Lung (tissue), 12 donors: Measurements from ENCODE around the gene RPS17. TPM values are rescaled to one million over a fixed set of nuclear protein-coding genes. Genes with fewer than 3 reads are reported as not detected.

Source experiments
- ATAC-seq: fragments of 200-7000 bp; cut with Tn5 transposase; one replicate; pipeline ENCODE4 v1.9.1; 2020; ENCODE audit warnings: moderate number of reproducible peaks; ENCODE audit not compliant: insufficient read depth, low FRiP score
- DNase-seq, 3 donors: peaks; one replicate each; pipeline ENCODE4 v3.0.0-alpha.2; 2013 to 2017
- H3K27ac ChIP-seq, 2 donors: one replicate each; pipeline ENCODE4 v1.5.1; 2013; ENCODE audit warnings: mild to moderate bottlenecking in 2 of 2, moderate library complexity in 2 of 2, control low read depth in 1 of 2, inconsistent platforms in 1 of 2, low read depth in 1 of 2, low read length in 1 of 2
- H3K27me3 ChIP-seq, 3 donors: one replicate each; pipeline ENCODE4 v1.5.1; 2013; ENCODE audit warnings: low read length in 2 of 3; ENCODE audit not compliant: control insufficient read depth in 3 of 3, insufficient read depth in 3 of 3
- H3K36me3 ChIP-seq, 4 donors: one replicate each; pipeline ENCODE4 v1.5.1; 2013; ENCODE audit warnings: low read length in 4 of 4, mild to moderate bottlenecking in 1 of 4, moderate library complexity in 1 of 4; ENCODE audit not compliant: control insufficient read depth in 4 of 4, insufficient read depth in 4 of 4
- H3K4me1 ChIP-seq, 5 donors: one replicate each; pipeline ENCODE4 v1.5.1; 2013; ENCODE audit warnings: low read length in 5 of 5, mild to moderate bottlenecking in 2 of 5, moderate library complexity in 1 of 5; ENCODE audit not compliant: control insufficient read depth in 5 of 5, insufficient read depth in 5 of 5
- H3K4me3 ChIP-seq: one replicate; pipeline ENCODE4 v1.5.1; 2013; ENCODE audit warnings: mild to moderate bottlenecking, control low read depth, moderate library complexity
- H3K9ac ChIP-seq, 2 donors: one replicate each; pipeline ENCODE4 v1.5.1; 2013; ENCODE audit warnings: low read length in 2 of 2, control low read depth in 1 of 2; ENCODE audit not compliant: insufficient read depth in 1 of 2
- H3K9me3 ChIP-seq, 4 donors: one replicate each; pipeline ENCODE4 v1.5.1; 2013; ENCODE audit warnings: low read length in 3 of 4, mild to moderate bottlenecking in 1 of 4, moderate library complexity in 1 of 4; ENCODE audit not compliant: control insufficient read depth in 4 of 4, insufficient read depth in 3 of 4
- WGBS, 2 donors: extraction: QIAGEN DNeasy Blood & Tissue Kit; methylation state at CpG; one replicate each; pipeline ENCODE4 v1.1.7; 2013; 5-methylcytosine and 5-hydroxymethylcytosine counted together
- polyA plus RNA-seq, 2 donors: library from polyadenylated mRNA; stranded (reverse); fragments of 200-250 nt; gene quantifications; one replicate each; pipeline ENCODE4 v1.2.1, GENCODE V29; 2013
- total RNA-seq, 2 donors: library from RNA; depleted of rRNA in 1 of 2; stranded (reverse); fragments of >200 nt in 1 of 2; gene quantifications; one replicate each; pipeline ENCODE4 v1.2.1, GENCODE V29; 2014 to 2021
- TF ChIP-seq, protein P1 (sequence below): IDR thresholded peaks from 2 replicates; pipeline ENCODE4 v1.5.1; 2012; ENCODE audit warnings: mild to moderate bottlenecking; ENCODE audit errors: control extremely low read depth, extremely low read depth
- donor health status: control.
- donor health status: control.
- donor health status: Bipolar disorder and iron deficiency.
- donor health status: healthy.
- donor health status: DM: yes; HTN: yes; CAD: no.

RPS17 gene
- total and polyA plus RNA-seq, 4 donors: 1,181 to 4,573 (median 2,417) TPM

DNA sequence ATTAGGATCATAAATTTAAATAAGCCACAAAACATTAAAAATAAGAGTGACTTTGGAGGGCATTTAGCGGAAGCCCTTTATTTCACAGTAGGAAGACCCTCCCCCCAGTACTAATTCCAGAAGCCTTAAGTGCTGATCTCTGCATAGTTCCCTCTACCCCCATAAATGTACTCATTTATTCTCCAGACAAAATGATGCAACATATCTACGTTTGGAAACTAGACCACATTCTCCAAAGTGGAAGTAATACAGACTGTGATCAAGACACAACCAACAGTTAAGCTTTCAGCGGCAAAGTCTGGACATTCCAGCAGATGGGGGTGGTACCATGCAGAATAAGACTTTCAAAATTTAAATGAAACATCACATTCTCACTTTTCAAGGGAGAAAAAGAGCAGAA is 44.8 kb upstream of the RPS17 start:
- TF ChIP-seq, protein P1, sequence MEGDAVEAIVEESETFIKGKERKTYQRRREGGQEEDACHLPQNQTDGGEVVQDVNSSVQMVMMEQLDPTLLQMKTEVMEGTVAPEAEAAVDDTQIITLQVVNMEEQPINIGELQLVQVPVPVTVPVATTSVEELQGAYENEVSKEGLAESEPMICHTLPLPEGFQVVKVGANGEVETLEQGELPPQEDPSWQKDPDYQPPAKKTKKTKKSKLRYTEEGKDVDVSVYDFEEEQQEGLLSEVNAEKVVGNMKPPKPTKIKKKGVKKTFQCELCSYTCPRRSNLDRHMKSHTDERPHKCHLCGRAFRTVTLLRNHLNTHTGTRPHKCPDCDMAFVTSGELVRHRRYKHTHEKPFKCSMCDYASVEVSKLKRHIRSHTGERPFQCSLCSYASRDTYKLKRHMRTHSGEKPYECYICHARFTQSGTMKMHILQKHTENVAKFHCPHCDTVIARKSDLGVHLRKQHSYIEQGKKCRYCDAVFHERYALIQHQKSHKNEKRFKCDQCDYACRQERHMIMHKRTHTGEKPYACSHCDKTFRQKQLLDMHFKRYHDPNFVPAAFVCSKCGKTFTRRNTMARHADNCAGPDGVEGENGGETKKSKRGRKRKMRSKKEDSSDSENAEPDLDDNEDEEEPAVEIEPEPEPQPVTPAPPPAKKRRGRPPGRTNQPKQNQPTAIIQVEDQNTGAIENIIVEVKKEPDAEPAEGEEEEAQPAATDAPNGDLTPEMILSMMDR: no peak
- no peaks in the 10 kb centered on the region for H3K36me3 ChIP-seq
- no peak overlapping the region for H3K9ac ChIP-seq
- H3K9me3 ChIP-seq: no peaks in the 10 kb centered on the region
- peaks cover 0 to 11% (median 8%) of the 10 kb centered on the region in 3 donors for H3K27me3 ChIP-seq
- H3K4me1 ChIP-seq: no peaks in the 10 kb centered on the region
- 40 to 45% methylated on average over 3 of the region's 3 CpGs for WGBS, 2 donors
- no peak overlapping the region for H3K4me3 ChIP-seq
- DNase-seq (peak; percentile 5 to 61 (median 14)), ATAC-seq (no peak)
- no peak overlapping the region for H3K27ac ChIP-seq

DNA sequence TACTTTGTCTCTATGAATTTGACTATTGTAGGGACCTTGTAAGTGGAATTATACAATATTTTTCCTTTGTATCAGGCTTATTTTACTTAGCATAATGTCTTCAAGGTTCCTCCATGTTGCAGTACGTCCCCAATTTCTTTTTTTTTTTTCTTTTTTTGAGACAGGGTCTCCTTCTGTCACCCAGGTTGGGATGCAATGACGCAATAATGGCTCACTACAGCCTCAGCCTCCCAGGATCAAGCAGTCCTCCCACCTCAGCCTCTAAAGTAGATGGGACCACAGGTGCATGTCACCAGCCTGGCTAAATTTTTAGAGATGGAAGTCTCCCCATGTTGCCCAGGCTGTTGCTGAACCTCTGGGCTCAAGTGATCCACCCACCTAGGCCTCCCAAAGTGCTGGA is 40.5 kb upstream of the RPS17 start:
- DNase-seq (no peak), ATAC-seq (no peak)
- Histone ChIP-seq H3K4me3 (no peak overlapping the region), H3K4me1 (no peaks in the 10 kb centered on the region), H3K27me3 (peaks cover 0 to under 1% (median 0%) of the 10 kb centered on the region in 3 donors), H3K36me3 (no peaks in the 10 kb centered on the region), H3K9me3 (no peaks in the 10 kb centered on the region), H3K9ac (no peak overlapping the region), H3K27ac (no peak overlapping the region)
- TF ChIP-seq, protein P1: no peak
- WGBS, 2 donors: 71 to 94% methylated on average over 2 of the region's 2 CpGs

DNA sequence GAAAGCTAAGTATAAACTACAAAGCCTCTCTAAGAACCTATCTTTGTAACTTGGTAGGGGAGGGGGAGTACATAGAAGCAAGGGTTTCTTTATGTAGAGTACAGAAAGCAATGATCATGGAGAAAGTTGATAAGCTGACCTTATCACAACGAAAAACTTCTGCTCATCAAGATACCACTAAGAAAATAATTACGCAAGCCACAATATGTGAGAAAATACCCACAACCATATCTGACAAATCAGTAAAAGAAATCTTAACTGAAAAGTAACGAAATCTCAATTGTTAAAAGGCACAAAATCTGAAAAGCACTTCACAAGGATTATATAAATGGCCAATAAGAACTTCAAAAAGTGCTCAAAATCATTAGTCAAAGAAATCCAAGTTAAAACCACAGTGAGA is 35.1 kb upstream of the RPS17 start:
- 59 to 71% methylated on average over 3 of the region's 3 CpGs for WGBS, 2 donors

More for the DNA sequence above, 35.1 kb upstream of the RPS17 start:
- no peaks in the 10 kb centered on the region for H3K36me3 ChIP-seq
- peaks cover 0 to 5% (median 0%) of the 10 kb centered on the region in 3 donors for H3K27me3 ChIP-seq
- H3K4me1 ChIP-seq: peaks cover 0 to 17% (median 7%) of the 10 kb centered on the region in 5 donors
- no peak overlapping the region for H3K27ac ChIP-seq
- ATAC-seq (no peak), DNase-seq (no peak)
- H3K9ac ChIP-seq: no peak overlapping the region
- H3K9me3 ChIP-seq: no peaks in the 10 kb centered on the region
- TF ChIP-seq, protein P1: no peak
- H3K4me3 ChIP-seq: no peak overlapping the region
